ENCODE data around the gene PRRG2. TPM values are rescaled to one million over a fixed set of nuclear protein-coding genes. Genes with fewer than 3 reads are reported as not detected.

Gene PRRG2
- polyA plus RNA-seq, 6 donors from 2014 or later = 0.20 to 0.79 (median 0.62) TPM; not detected in 1

DNA sequence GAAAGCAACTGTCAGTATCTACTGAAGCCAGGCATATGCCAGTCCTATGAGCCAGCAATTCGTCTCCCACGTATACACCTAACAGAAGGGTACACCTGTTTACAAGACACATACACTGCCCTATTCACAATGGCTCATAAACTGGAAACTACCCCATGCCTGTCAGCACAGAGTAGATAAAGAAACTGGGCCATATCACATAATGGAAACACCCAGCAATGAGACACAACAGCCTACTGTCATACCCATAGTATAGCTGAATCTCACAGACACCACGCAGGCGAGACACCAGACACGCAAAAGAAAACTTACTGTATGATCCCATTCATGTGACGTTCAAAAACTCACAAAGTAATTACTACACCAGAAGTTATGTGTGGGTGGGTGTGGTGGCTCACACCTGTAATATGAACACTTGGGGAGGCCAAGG, 16.5 kb upstream of the PRRG2 start:
- DNase-seq = no peak
- Mint-ChIP-seq H3K27ac (peak overlapping the region in 2 of 6 donors; percentile 45 to 74), H3K36me3 (no peaks in the 10 kb centered on the region), H3K9me3 (no peaks in the 10 kb centered on the region), H3K4me1 (peaks cover 40 to 54% (median 45%) of the 10 kb centered on the region in 3 donors), H3K27me3 (no peaks in the 10 kb centered on the region), H3K4me3 (no peak overlapping the region)
- no peak for ATAC-seq (ENCODE audit: low read depth in 2 of 2)

DNA sequence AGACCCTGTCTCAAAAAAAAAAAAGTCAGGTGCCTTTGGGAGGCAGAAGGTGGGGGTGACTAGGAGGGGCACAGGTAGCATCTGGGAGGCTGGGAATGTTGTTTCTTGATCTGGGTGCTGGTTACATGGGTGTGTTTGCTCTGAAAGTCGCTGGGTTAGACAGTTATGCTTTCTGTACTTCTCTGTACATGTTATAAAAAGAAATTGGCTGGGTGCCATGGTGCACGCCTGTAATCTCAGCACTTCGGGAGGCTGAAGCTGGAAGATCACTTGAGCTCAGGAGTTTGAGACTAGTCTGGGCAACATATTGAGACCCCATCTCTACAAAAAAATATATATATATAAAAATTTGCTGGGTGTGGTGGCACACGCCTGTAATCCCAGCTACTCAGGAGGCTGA, 15.9 kb upstream of the PRRG2 start:
- Mint-ChIP-seq H3K4me3 (peak overlapping the region in 2 of 8 donors; percentile 1 to 22), H3K4me1 (peaks cover 37 to 53% (median 44%) of the 10 kb centered on the region in 3 donors), H3K27me3 (no peaks in the 10 kb centered on the region), H3K36me3 (no peaks in the 10 kb centered on the region), H3K27ac (peak overlapping the region in 4 of 6 donors; percentile 21 to 45 (median 28)), H3K9me3 (no peaks in the 10 kb centered on the region)
- DNase-seq = no peak
- no peak for ATAC-seq (ENCODE audit: low read depth in 2 of 2)

DNA sequence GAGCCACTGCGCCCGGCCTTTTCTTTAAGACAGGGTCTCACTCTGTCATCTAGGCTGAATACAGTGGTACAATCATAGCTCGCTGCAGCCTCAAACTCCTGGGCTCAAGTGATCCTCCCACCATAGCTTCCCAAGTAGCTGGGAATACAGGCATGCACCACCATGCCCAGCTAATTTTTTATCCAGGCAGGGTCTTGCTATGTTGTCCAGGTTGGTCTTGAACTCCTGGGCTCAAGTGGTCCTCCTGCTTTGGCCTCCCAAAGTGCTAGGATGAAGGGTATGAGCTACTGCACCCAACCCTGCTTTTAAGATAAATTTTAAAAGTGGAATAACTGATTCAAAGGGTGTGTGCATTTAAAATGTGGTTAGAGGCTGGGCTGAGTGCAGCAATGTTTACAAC, 14.8 kb upstream of the PRRG2 start:
- peaks cover 32 to 48% (median 38%) of the 10 kb centered on the region in 3 donors for H3K4me1 Mint-ChIP-seq
- DNase-seq (no peak), ATAC-seq (ENCODE audit: low read depth in 2 of 2) (no peak)
- H3K27ac Mint-ChIP-seq = peak overlapping the region in 1 of 6 donors; percentile 32
- no peak overlapping the region for H3K4me3 Mint-ChIP-seq
- H3K36me3 Mint-ChIP-seq = no peaks in the 10 kb centered on the region
- H3K9me3 Mint-ChIP-seq = no peaks in the 10 kb centered on the region
- no peaks in the 10 kb centered on the region for H3K27me3 Mint-ChIP-seq

DNA sequence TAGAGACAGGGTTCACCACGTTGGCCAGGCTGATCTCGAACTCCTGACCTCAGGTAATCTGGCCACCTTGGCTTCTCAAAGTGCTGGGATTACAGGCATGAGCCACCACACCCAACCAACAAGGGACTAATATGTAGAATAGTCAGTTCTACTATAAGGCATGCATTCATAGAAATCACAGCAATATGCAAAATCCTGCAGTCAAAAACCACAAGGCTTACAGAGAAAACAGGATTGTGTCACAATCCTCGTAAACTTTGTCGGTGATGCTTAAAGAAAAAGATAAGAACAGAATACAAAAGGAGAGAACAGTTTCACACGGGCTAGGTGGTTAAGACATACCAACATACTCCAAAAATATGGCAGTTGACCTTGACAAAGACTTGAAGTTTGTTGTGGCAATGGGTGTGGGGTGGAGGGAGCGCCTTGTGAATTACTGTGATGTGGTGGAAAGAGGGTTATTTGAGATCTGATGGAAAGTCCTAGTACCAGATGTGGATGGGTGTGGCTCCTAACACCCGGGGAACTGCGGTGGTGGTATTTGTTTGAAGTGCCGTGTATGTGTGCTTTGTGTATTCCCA, 13.2 kb upstream of the PRRG2 start:
- ATAC-seq (ENCODE audit: low read depth in 2 of 2) (peak; percentile 23 to 46), DNase-seq (no peak)
- H3K36me3 Mint-ChIP-seq = no peaks in the 10 kb centered on the region
- peak overlapping the region in 5 of 8 donors; percentile 7 to 72 (median 33) for H3K4me3 Mint-ChIP-seq
- no peaks in the 10 kb centered on the region for H3K27me3 Mint-ChIP-seq
- no peaks in the 10 kb centered on the region for H3K9me3 Mint-ChIP-seq
- H3K4me1 Mint-ChIP-seq = peaks cover 30 to 43% (median 32%) of the 10 kb centered on the region in 3 donors
- H3K27ac Mint-ChIP-seq = peak overlapping the region in 4 of 6 donors; percentile 51 to 71 (median 68)

DNA sequence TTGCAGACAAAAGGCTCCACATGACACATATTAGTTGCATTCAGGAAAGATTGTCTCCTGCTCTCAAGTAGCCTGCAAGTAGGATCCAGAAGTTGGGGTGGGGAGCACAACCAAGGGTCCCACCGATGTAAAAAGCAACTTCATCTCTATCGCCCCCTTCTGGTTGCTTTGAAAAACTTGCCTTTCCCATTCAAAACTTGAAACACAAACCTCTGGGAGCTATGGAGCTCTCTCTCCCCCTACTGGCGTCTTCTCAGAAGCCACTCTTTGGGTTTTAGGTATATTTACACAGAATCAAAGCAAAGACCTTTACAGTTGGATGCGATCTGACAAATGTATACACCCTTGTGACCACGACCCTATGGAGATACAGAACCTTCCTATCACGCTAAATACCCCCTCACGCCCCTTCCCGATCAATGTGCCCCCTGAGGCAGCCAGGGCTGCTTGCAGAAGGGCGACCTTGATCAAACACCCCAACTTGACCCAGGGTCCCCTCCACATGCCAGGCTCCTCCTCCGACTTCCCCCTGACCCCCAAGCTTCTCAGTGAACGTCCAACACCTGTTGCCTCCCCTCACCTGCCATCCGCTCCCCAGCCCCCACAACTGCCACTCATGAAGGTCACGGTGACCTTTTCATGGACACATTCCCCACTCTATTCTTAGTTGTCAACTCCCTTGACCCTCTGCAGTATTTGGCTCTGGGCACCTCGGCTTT, 10.8 kb upstream of the PRRG2 start:
- peaks cover 18 to 35% (median 27%) of the 10 kb centered on the region in 3 donors for H3K4me1 Mint-ChIP-seq
- no peaks in the 10 kb centered on the region for H3K36me3 Mint-ChIP-seq

DNA sequence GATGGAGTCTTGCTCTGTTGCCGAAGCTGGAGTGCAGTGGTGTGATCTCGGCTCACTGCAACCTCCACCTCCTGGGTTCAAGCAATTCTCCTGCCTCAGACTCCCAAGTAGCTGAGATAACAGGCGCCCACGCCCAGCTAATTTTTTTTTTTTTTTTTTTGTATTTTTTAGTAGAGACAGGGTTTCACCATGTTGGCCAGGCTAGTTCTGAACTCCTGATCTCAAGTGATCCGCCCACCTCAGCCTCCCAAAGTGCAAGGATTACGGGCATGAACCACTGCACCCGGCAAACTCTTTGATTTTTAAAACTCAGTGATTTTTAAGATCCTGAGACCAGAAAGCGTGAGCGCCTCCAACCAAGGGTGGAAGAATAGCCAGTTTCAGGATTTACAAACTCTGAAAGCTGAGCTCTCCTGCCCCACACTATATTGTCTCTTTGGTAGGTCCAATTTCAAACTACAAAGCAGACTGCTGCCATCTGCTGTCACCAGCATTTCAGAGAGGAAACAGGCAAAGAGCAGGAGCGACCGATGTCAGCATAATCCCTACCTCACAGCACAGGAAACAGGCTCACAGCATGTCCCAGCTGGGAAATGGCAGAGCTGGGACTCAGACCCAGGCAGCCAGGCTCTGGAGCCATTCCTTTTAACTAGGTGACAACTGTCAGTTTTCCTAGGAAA, 10.0 kb upstream of the PRRG2 start:
- H3K27ac Mint-ChIP-seq = peak overlapping the region in 1 of 6 donors; percentile 14
- no peak for ATAC-seq (ENCODE audit: low read depth in 2 of 2)
- no peaks in the 10 kb centered on the region for H3K27me3 Mint-ChIP-seq
- no peak for DNase-seq
- H3K36me3 Mint-ChIP-seq = no peaks in the 10 kb centered on the region
- no peaks in the 10 kb centered on the region for H3K9me3 Mint-ChIP-seq
- H3K4me3 Mint-ChIP-seq = no peak overlapping the region
- H3K4me1 Mint-ChIP-seq = peaks cover 17 to 29% (median 26%) of the 10 kb centered on the region in 3 donors

More for the DNA sequence above, 10.8 kb upstream of the PRRG2 start:
- Mint-ChIP-seq H3K4me3 (peak overlapping the region in 3 of 8 donors; percentile 4 to 60 (median 27)), H3K27me3 (no peaks in the 10 kb centered on the region), H3K27ac (peak overlapping the region in 4 of 6 donors; percentile 48 to 87 (median 64)), H3K9me3 (no peaks in the 10 kb centered on the region)
- peak; percentile 73 for DNase-seq
- ATAC-seq (ENCODE audit: low read depth in 2 of 2) = peak; percentile 81 to 88

DNA sequence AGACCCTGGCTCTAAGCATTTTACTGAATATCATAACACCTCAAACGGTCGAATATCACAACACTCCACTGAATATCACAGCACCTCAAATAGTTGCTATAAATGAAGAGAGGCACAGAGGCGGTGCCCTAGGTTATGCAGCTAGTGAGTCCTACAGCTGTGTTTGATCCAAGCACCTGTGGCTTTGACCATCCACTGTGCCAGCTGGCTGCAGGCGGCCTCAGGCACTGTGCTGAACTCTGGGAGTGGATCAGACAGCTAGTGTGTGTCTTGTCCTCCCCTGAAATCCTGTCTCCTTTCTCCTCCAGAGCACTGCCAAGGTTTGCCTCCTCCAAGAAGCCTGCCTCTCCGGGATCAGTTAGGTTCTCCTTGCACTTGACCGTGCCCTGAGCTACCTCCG, 8.1 kb upstream of the PRRG2 start:
- peak overlapping the region in 1 of 6 donors; percentile 59 for H3K27ac Mint-ChIP-seq
- peaks cover 18 to 29% (median 26%) of the 10 kb centered on the region in 3 donors for H3K4me1 Mint-ChIP-seq
- no peaks in the 10 kb centered on the region for H3K36me3 Mint-ChIP-seq
- no peak overlapping the region for H3K4me3 Mint-ChIP-seq
- no peaks in the 10 kb centered on the region for H3K27me3 Mint-ChIP-seq
- no peaks in the 10 kb centered on the region for H3K9me3 Mint-ChIP-seq
- DNase-seq (no peak), ATAC-seq (ENCODE audit: low read depth in 2 of 2) (no peak)

DNA sequence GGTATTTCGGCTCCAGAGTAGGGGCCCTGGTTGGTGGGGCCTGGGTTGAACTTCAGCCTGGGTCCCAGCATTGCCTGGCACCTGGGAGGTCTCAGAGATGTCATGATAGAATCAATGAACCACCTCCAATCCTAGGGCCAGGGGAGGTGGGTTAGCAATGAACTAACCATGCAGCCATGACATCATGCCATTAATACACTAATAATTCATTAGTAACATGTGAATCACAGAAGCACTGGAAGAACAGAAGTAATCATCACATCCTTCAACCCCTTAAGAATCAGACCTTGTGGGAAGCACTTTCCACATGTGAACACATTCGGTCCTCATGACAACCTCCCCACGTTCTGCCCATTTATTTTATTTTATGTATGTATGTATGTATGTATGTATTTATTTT, 7.7 kb upstream of the PRRG2 start:
- Mint-ChIP-seq H3K4me3 (no peak overlapping the region), H3K9me3 (no peaks in the 10 kb centered on the region), H3K27ac (peak overlapping the region in 1 of 6 donors; percentile 59), H3K27me3 (no peaks in the 10 kb centered on the region), H3K36me3 (no peaks in the 10 kb centered on the region), H3K4me1 (peaks cover 14 to 29% (median 23%) of the 10 kb centered on the region in 3 donors)
- no peak for DNase-seq
- ATAC-seq (ENCODE audit: low read depth in 2 of 2) = no peak

DNA sequence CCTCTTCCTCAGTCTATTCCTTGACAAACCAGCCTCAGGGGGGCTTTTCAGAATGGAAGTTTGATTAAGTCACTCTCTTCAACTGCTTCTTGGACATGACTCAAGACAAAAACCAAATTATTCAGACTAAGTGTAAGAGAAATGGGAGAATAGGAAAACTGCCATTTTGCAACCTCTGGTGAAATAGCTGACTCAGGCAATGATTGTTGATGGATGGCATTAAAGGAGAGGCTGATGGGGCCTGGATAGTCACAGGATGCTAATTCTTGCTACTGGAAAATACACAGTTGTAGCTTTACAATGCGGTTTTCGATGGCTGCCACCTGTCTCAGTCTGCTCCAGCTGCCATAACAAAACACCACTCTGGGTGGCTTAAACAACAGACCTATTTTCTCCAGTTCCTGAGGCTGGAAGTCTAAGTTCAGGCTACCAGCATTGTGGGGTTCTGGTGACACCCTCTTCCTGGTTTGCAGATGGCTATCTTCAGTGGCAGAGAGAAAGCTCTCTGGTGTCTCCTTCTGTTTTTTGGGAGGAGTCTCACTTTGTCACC, 6.8 kb upstream of the PRRG2 start:
- H3K4me3 Mint-ChIP-seq = no peak overlapping the region
- H3K9me3 Mint-ChIP-seq = no peaks in the 10 kb centered on the region
- H3K27me3 Mint-ChIP-seq = no peaks in the 10 kb centered on the region
- ATAC-seq (ENCODE audit: low read depth in 2 of 2) = no peak
- peaks cover 12 to 32% (median 29%) of the 10 kb centered on the region in 3 donors for H3K4me1 Mint-ChIP-seq
- no peaks in the 10 kb centered on the region for H3K36me3 Mint-ChIP-seq
- no peak for DNase-seq
- no peak overlapping the region for H3K27ac Mint-ChIP-seq

DNA sequence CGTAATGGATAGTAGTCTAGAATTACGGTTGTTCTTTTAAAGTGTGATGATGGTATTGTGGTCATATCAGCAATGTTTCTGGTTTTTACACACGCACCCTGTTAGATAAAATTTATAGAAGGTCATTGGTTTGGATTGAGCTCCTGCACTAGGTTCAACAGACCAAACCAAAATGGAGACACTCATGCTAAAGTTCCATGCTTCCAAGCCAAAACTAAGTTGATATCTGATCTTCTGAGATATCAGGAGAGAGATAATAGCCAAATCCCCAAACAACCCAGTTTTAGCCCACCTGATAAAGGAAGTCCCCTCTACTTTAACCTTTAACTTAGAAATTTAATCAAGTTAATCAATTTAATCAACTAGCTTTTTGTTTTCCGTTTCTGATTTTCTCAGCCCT, 1.9 kb upstream of the PRRG2 start:
- ATAC-seq (ENCODE audit: low read depth in 2 of 2) (no peak), DNase-seq (no peak)
- no peaks in the 10 kb centered on the region for H3K9me3 Mint-ChIP-seq
- peak overlapping the region in 1 of 6 donors; percentile 49 for H3K27ac Mint-ChIP-seq
- H3K4me1 Mint-ChIP-seq = peaks cover 17 to 34% (median 30%) of the 10 kb centered on the region in 3 donors
- H3K36me3 Mint-ChIP-seq = no peaks in the 10 kb centered on the region
- H3K4me3 Mint-ChIP-seq = peak overlapping the region; percentile 9 to 95 (median 94)
- no peaks in the 10 kb centered on the region for H3K27me3 Mint-ChIP-seq

DNA sequence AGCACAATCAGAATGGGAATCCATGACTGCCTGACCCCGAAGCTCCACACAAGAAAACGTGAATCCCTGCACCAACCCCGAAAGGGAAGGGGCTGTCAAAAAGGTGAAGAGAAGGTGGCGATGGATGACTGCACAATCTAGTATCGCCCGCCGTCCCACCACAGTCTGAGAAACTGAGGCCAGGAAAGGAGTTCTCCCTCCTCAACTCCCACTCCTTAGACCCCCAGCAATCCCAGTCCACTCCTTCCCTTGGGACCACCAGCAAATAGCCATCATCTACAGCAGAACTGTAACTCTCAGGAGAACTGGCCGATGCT, 1.2 kb upstream of the PRRG2 start:
- Mint-ChIP-seq H3K27me3 (no peaks in the 10 kb centered on the region), H3K4me1 (peaks cover 17 to 34% (median 30%) of the 10 kb centered on the region in 3 donors), H3K27ac (peak overlapping the region in 5 of 6 donors; percentile 15 to 97 (median 91)), H3K9me3 (no peaks in the 10 kb centered on the region), H3K36me3 (no peaks in the 10 kb centered on the region), H3K4me3 (peak overlapping the region; percentile 88 to 99 (median 94))
- DNase-seq (no peak), ATAC-seq (ENCODE audit: low read depth in 2 of 2) (no peak)

DNA sequence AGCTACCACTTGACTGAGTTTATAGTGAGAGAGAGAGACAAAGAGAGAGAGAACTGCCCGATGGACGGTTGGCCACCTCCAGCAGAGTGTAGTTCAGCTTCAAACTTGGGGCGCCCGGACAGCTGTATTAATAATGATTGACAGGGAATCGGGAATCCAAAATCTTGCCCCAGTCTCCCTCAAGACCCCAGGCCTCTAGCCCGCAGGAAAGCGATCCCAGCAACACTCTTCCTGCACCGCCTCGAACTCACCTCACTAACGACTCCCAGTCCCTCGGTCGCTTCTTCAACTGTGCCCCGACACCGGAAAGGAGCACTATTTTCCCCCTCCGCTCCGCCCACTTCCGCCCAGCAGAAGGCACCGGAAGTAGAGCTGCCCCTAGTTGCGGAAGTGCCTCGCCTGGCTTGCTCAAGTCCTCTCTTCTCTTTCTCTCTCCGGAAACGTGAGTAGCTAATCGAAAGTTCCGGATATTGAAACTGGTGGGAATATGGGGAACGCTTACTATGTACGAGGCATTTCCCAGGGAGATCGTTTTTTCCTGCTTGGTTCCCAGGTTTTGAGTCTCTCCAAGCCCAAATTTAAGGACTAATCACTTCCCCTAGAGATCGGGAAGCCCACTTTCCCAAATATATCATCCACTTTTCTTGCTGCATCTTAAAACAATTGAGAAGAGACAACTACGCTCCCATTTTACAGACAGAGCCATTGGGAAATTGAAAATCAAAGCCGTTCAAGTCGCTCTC, 681 bp upstream of the PRRG2 start, which contains the start of gene NOSIP:
NOSIP (minus strand) TSS at position 293 of the 743 bp plus-strand sequence. CDS start 19,865 bp downstream, outside the sequence.
- peak within 1 kb of the TSS; percentile 84 to 97 (median 92) for H3K27ac Mint-ChIP-seq
- H3K4me3 Mint-ChIP-seq = peak within 1 kb of the TSS; percentile 88 to 99 (median 94)
- ATAC-seq (ENCODE audit: low read depth in 2 of 2) (peak; percentile 100), DNase-seq (peak; percentile 92)
- no peaks in the 10 kb centered on the region for H3K9me3 Mint-ChIP-seq
- peaks cover 17 to 34% (median 30%) of the 10 kb centered on the region in 3 donors for H3K4me1 Mint-ChIP-seq
- no peaks in the 10 kb centered on the region for H3K27me3 Mint-ChIP-seq
- no peaks in the 10 kb centered on the region for H3K36me3 Mint-ChIP-seq

DNA sequence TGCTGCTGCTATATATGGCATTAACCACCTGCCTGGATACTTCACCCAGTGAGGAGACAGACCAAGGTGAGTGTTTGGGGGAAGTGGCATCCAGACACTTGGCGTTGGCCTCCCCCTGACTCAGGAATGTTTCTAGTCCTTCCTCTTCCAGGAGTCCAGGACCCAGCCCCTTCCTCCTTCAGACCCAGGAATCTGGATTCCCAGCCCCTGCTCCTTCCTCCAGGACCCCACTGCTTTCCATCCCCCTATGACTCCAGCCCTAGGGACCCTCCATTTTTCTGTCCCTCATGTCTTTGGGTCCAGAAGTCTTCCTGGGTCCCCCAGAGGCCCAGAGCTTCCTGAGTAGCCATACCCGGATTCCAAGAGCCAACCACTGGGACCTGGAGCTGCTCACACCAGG, 2.1 kb downstream of the PRRG2 start:
- Mint-ChIP-seq H3K9me3 (no peaks in the 10 kb centered on the region), H3K27me3 (no peaks in the 10 kb centered on the region), H3K27ac (no peak overlapping the region), H3K36me3 (no peaks in the 10 kb centered on the region), H3K4me3 (peak overlapping the region in 2 of 8 donors; percentile 15 to 42), H3K4me1 (peaks cover 14 to 24% (median 22%) of the 10 kb centered on the region in 3 donors)
- ATAC-seq (ENCODE audit: low read depth in 2 of 2) = no peak
- DNase-seq = no peak

All from naive B cell (primary cell).